Neutrophil (primary cell): ENCODE data around the gene HS6ST3.

ENCODE experiments used
- H3K27ac ChIP-seq: fragments of 200-600 bp; sonication (generic); 2 replicates; pipeline ENCODE4 v1.5.1; 2016; ENCODE audit warnings: mild to moderate bottlenecking, moderate library complexity
- H3K27me3 ChIP-seq: fragments of 200-600 bp; sonication (generic); 2 replicates; pipeline ENCODE4 v1.6.0; 2016; ENCODE audit warnings: mild to moderate bottlenecking
- H3K36me3 ChIP-seq: fragments of 200-600 bp; sonication (generic); 2 replicates; pipeline ENCODE4 v1.5.1; 2017
- H3K4me1 ChIP-seq, 2 experiments: fragments of 200-600 bp in 1 of 2; sonication (generic) in 1 of 2; 1 replicate in 1 of 2; 2 replicates in 1 of 2; pipeline versions ENCODE4 v1.5.1 to v1.6.1; 2013 to 2016; ENCODE audit warnings: low read depth in 1 of 2, low read length in 1 of 2, mild to moderate bottlenecking in 1 of 2, moderate library complexity in 1 of 2; ENCODE audit not compliant: control insufficient read depth in 1 of 2, insufficient read depth in 1 of 2
- H3K4me3 ChIP-seq, 2 experiments: fragments of 200-600 bp in 1 of 2; sonication (generic) in 1 of 2; 1 replicate in 1 of 2; 2 replicates in 1 of 2; pipeline ENCODE4 v1.5.1; 2013 to 2016; ENCODE audit warnings: low read depth in 1 of 2, low read length in 1 of 2, mild to moderate bottlenecking in 1 of 2, moderate library complexity in 1 of 2
- H3K9me3 ChIP-seq: fragments of 200-600 bp; sonication (generic); 2 replicates; pipeline ENCODE4 v1.5.1; 2016
- CTCF ChIP-seq: fragments of 200-600 bp; sonication (generic); IDR thresholded peaks from 2 replicates; pipeline ENCODE4 v1.5.1; 2016; ENCODE audit warnings: antibody characterized with exemption

The HS6ST3 gene

DNA sequence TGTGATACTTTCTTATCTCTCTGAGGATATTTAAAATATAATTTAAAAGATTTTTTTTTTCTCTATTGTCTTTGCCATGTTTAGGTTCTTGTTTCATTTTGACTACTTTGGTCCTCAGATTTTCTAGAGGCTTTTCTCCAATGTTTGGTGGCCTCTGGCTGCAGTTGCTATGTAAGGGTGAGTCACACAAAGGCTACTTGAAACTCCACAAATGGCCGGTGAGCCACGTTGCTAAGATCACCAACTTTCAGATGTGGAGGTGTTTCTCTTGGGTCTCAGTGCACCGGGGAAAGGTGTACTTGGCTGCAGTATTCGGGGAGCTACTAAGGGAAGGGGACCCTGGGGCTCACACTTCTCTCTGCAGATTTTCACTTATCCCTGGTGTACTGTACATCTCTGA, 248.1 kb downstream of the HS6ST3 start:
- H3K36me3 ChIP-seq: no peaks in the 10 kb centered on the region
- H3K9me3 ChIP-seq: no peaks in the 10 kb centered on the region
- no peak overlapping the region for H3K27ac ChIP-seq
- no peak overlapping the region for H3K4me3 ChIP-seq
- no peaks in the 10 kb centered on the region for H3K4me1 ChIP-seq
- no peak for TF ChIP-seq CTCF
- no peaks in the 10 kb centered on the region for H3K27me3 ChIP-seq

- Histone ChIP-seq H3K9me3 (no peaks in the 10 kb centered on the region), H3K4me3 (no peak overlapping the region), H3K36me3 (no peaks in the 10 kb centered on the region), H3K27me3 (no peaks in the 10 kb centered on the region), H3K27ac (no peak overlapping the region), H3K4me1 (no peaks in the 10 kb centered on the region)
- no peak for TF ChIP-seq CTCF
Observed at GRCh38 chr13:96342286-96342685, 252.4 kb downstream of the HS6ST3 start.

DNA sequence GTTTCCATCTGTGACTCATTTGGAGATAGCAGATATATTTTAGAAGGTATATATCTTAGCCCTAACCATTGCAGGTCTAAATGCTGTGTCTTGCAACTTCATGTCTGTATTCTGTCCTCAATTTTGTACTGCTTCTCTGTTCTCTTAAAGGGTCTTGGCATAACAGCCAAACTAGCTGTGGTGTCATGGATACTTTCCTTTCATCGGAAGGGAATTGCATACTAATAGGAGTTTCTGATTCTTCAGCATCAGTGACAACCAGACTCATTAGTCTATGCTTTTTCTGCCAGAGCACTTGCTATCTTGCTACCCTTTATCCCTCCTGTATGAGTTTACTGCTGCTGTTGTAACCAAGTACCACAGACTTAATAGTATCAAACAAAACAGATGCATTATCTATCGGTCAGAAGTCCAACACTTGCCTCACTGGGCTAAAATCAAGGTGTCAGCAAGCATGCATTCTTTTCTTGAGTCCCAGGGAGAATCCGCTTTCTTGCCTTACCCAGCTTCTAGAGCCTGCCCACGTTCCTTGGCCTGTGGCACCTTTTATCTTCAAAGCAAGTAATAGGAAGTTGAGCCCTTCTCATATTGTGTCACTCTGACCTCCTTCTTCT, 253.1 kb downstream of the HS6ST3 start:
- no peak for TF ChIP-seq CTCF
- no peaks in the 10 kb centered on the region for H3K36me3 ChIP-seq
- H3K4me1 ChIP-seq: no peaks in the 10 kb centered on the region
- no peak overlapping the region for H3K27ac ChIP-seq
- H3K9me3 ChIP-seq: no peaks in the 10 kb centered on the region
- H3K27me3 ChIP-seq: no peaks in the 10 kb centered on the region
- no peak overlapping the region for H3K4me3 ChIP-seq

- Histone ChIP-seq H3K36me3 (no peaks in the 10 kb centered on the region), H3K4me1 (no peaks in the 10 kb centered on the region), H3K4me3 (no peak overlapping the region), H3K27me3 (no peaks in the 10 kb centered on the region), H3K27ac (no peak overlapping the region), H3K9me3 (no peaks in the 10 kb centered on the region)
- no peak for TF ChIP-seq CTCF
Observed at GRCh38 chr13:96346921-96347320, 257.0 kb downstream of the HS6ST3 start.

DNA sequence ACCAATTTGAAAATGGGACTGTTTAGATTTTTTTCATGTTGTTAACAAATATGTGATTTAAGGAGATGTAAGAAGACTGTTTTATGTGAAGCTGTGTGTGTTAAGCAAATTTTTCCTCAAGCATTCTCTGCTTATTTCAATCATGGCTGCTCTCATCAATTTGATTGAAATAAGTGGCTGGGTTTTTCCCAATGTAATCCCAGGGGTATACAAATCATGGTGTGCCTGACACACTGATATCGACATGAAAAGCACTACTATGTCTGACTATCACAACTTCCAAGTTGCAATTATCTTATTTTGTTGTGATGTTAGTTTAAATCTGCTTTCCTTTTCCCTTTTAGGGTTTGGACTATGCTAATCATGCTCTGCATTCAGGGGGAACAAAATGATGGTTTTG, 283.7 kb downstream of the HS6ST3 start:
- Histone ChIP-seq H3K27me3 (no peaks in the 10 kb centered on the region), H3K4me1 (no peaks in the 10 kb centered on the region), H3K36me3 (no peaks in the 10 kb centered on the region), H3K9me3 (no peaks in the 10 kb centered on the region), H3K4me3 (no peak overlapping the region), H3K27ac (no peak overlapping the region)
- no peak for TF ChIP-seq CTCF

DNA sequence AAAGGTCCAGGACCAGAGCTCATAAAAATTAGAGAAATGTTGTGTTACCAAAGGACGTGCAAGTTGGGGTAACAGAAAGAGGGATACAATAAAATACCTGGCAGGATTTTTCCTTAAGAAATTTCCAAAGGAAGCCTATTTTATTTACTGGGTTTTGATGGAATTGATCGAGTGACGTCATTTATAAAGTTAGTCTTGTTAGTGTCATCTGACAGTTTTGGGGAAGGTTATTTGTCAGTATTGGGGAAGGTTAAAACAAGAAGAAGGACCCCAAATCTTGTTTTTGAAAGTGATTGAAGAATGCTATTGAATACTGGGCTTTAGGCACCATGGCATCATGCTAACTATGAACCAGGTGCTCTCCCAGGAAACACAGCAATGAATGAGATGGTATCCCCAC, 287.9 kb downstream of the HS6ST3 start:
- no peak overlapping the region for H3K27ac ChIP-seq
- no peak overlapping the region for H3K4me3 ChIP-seq
- H3K9me3 ChIP-seq: no peaks in the 10 kb centered on the region
- H3K4me1 ChIP-seq: no peaks in the 10 kb centered on the region
- no peaks in the 10 kb centered on the region for H3K36me3 ChIP-seq
- H3K27me3 ChIP-seq: no peaks in the 10 kb centered on the region
- TF ChIP-seq CTCF: no peak
